ENCODE data around the gene DUSP9. TPM values are rescaled to one million over a fixed set of nuclear protein-coding genes. Genes with fewer than 3 reads are reported as not detected.

Gene DUSP9
- total RNA-seq, 1 donor from 2014 or later = not detected

DNA sequence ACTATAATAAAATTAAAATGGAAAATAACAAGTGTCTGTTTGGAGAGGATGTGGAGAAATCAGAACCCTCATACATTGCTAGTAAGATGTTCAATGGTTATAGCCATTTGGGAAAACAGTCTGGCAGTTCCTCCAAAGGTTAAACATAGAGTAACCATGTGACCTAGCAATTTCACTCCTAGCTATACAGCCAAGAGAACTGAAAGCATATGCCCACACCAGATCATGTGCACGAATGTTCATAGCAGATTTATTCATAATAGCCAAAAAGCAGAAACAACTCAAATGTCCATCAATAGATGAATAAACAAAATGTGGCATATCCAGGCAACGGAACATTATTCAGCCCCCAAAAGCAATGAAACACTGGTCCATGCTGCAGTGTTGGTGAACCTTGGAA, 38.6 kb upstream of the DUSP9 start:
- DNase-seq = no peak
- H3K27me3 ChIP-seq (ENCODE audit: low read depth) = peaks cover 5% of the 10 kb centered on the region
- H3K4me1 ChIP-seq = peaks cover 14% of the 10 kb centered on the region
- no peaks in the 10 kb centered on the region for H3K9me3 ChIP-seq (replicated peaks)
- H3K27ac ChIP-seq (replicated peaks) = no peak overlapping the region
- TF ChIP-seq, protein P1, sequence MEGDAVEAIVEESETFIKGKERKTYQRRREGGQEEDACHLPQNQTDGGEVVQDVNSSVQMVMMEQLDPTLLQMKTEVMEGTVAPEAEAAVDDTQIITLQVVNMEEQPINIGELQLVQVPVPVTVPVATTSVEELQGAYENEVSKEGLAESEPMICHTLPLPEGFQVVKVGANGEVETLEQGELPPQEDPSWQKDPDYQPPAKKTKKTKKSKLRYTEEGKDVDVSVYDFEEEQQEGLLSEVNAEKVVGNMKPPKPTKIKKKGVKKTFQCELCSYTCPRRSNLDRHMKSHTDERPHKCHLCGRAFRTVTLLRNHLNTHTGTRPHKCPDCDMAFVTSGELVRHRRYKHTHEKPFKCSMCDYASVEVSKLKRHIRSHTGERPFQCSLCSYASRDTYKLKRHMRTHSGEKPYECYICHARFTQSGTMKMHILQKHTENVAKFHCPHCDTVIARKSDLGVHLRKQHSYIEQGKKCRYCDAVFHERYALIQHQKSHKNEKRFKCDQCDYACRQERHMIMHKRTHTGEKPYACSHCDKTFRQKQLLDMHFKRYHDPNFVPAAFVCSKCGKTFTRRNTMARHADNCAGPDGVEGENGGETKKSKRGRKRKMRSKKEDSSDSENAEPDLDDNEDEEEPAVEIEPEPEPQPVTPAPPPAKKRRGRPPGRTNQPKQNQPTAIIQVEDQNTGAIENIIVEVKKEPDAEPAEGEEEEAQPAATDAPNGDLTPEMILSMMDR (IDR thresholded peaks at IDR 0.05; ENCODE audit: borderline replicate concordance) = no peak
- intact Hi-C loops (cut with micrococcal nuclease) = no loop called here
- H3K4me3 ChIP-seq = no peak overlapping the region
- no peaks in the 10 kb centered on the region for H3K36me3 ChIP-seq

DNA sequence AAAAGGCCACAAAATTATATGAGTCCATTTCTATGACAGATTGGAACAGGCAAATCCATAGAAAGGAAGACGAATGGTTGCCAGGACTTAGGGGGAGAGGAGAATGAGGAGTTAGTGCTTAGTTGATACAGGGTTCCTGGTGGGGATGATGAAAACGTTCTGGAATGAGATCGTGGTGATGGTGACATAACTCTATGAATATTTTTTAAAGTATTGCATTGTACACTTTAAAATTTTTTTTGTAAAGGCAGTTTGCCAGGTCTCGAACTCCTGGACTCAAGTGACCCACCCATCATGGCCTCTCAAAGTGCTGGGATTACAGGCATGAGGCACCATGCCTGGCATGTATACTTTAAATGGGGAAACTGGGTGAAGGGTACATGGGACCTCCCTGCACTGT, 38.2 kb upstream of the DUSP9 start:
- peaks cover 14% of the 10 kb centered on the region for H3K4me1 ChIP-seq

GRCh38 chrX:153609917-153610835, 36.8 kb upstream of the DUSP9 start:
- peak; percentile 69 for DNase-seq
- no peak overlapping the region for H3K27ac ChIP-seq (replicated peaks)

More for the DNA sequence above, 38.2 kb upstream of the DUSP9 start:
- no peak overlapping the region for H3K4me3 ChIP-seq
- intact Hi-C loops (cut with micrococcal nuclease) = no loop called here
- H3K27me3 ChIP-seq (ENCODE audit: low read depth) = peaks cover 5% of the 10 kb centered on the region
- DNase-seq = no peak
- no peak overlapping the region for H3K27ac ChIP-seq (replicated peaks)
- TF ChIP-seq, protein P1 (IDR thresholded peaks at IDR 0.05; ENCODE audit: borderline replicate concordance) = no peak
- H3K36me3 ChIP-seq = no peaks in the 10 kb centered on the region
- H3K9me3 ChIP-seq (replicated peaks) = no peaks in the 10 kb centered on the region

DNA sequence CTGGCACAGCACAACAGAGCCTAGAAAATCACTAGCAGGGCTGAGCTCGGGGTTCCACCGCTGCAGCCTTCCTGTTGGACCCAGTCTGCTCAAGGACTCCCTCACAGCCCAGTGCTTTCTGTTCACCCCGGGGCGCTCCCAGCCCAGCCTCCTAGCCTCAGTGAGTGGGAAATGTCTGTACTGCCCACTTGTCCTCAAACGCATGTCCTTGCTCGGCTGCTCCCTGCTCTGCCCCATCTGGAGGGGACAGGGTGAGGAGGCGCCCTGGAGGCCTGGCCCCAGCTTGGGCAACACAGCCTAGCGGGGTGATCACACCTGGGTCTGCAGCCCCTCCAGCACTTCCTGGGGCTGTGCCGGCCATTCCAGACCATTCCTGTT, 36.2 kb upstream of the DUSP9 start:
- Histone ChIP-seq H3K4me1 (peaks cover 14% of the 10 kb centered on the region), H3K4me3 (no peak overlapping the region), H3K9me3 (replicated peaks) (no peaks in the 10 kb centered on the region), H3K36me3 (no peaks in the 10 kb centered on the region), H3K27me3 (ENCODE audit: low read depth) (peaks cover 5% of the 10 kb centered on the region), H3K27ac (replicated peaks) (no peak overlapping the region)
- no peak for DNase-seq
- TF ChIP-seq, protein P1 (IDR thresholded peaks at IDR 0.05; ENCODE audit: borderline replicate concordance) = no peak
- intact Hi-C loops (cut with micrococcal nuclease) = no loop called here

More at GRCh38 chrX:153609917-153610835, 36.8 kb upstream of the DUSP9 start:
- Histone ChIP-seq H3K9me3 (replicated peaks) (no peaks in the 10 kb centered on the region), H3K36me3 (no peaks in the 10 kb centered on the region), H3K4me3 (peak overlapping the region; percentile 60), H3K4me1 (peaks cover 14% of the 10 kb centered on the region), H3K27me3 (ENCODE audit: low read depth) (peaks cover 5% of the 10 kb centered on the region)
- TF ChIP-seq, protein P1 (IDR thresholded peaks at IDR 0.05; ENCODE audit: borderline replicate concordance) = peak; percentile 78
- intact Hi-C loops (cut with micrococcal nuclease) = no loop called here

GRCh38 chrX:153611298-153612095, 35.5 kb upstream of the DUSP9 start:
- Histone ChIP-seq H3K4me1 (peaks cover 14% of the 10 kb centered on the region), H3K4me3 (no peak overlapping the region), H3K27ac (replicated peaks) (no peak overlapping the region), H3K9me3 (replicated peaks) (no peaks in the 10 kb centered on the region), H3K36me3 (no peaks in the 10 kb centered on the region), H3K27me3 (ENCODE audit: low read depth) (peaks cover 5% of the 10 kb centered on the region)
- intact Hi-C loops (cut with micrococcal nuclease) = no loop called here
- TF ChIP-seq, protein P1 (IDR thresholded peaks at IDR 0.05; ENCODE audit: borderline replicate concordance) = no peak
- no peak for DNase-seq
